ENCODE results near the gene NPAS3.

DNA sequence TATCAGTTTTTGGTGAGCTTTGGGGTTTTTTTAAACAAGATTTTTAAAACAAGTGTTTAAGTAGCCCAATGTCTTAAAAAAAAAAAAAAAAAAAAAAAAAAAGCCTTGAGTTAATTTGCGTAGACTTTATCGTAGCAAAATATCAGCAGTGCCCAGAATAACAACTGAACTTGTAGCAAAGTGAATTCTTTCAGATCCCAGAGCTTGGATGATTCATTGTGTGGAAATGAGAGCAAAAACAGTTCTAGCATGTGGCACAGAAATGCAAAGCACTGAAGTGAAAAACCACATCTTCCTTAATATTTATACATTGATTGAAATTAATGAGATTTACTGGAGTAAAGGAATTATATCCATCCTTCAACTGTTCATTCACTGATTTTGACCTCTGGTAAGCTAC is 754.1 kb downstream of the NPAS3 start:
- TF ChIP-seq, protein P1, sequence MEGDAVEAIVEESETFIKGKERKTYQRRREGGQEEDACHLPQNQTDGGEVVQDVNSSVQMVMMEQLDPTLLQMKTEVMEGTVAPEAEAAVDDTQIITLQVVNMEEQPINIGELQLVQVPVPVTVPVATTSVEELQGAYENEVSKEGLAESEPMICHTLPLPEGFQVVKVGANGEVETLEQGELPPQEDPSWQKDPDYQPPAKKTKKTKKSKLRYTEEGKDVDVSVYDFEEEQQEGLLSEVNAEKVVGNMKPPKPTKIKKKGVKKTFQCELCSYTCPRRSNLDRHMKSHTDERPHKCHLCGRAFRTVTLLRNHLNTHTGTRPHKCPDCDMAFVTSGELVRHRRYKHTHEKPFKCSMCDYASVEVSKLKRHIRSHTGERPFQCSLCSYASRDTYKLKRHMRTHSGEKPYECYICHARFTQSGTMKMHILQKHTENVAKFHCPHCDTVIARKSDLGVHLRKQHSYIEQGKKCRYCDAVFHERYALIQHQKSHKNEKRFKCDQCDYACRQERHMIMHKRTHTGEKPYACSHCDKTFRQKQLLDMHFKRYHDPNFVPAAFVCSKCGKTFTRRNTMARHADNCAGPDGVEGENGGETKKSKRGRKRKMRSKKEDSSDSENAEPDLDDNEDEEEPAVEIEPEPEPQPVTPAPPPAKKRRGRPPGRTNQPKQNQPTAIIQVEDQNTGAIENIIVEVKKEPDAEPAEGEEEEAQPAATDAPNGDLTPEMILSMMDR (IDR thresholded peaks at IDR 0.05; ENCODE audit: low read length) = no peak
- TF ChIP-seq EZH2phosphoT487 (IDR thresholded peaks at IDR 0.05; ENCODE audit: low read length) (no peak), EZH2 (optimal IDR thresholded peaks at IDR 0.05; ENCODE audit: low read depth, low read length) (no peak)
